Prostate gland (tissue), 2 donors: ENCODE data around the gene SLC44A3.

Experiments used
- POLR2A ChIP-seq: fragments of 450-650 bp; IDR thresholded peaks from one replicate; pipeline ENCODE4 v1.6.1; 2016; ENCODE audit warnings: antibody characterized with exemption, mild to moderate bottlenecking
- TF ChIP-seq, protein P1 (sequence below), 4 experiments: fragments of 200-600 bp in 2 of 4; fragments of 450-650 bp in 2 of 4; sonication (generic) in 2 of 4; IDR thresholded peaks; 1 replicate in 3 of 4; 2 replicates in 1 of 4; pipeline ENCODE4 v1.5.1; 2016 to 2019; ENCODE audit warnings: antibody characterized with exemption in 4 of 4, mild to moderate bottlenecking in 2 of 4, moderate library complexity in 2 of 4

DNA sequence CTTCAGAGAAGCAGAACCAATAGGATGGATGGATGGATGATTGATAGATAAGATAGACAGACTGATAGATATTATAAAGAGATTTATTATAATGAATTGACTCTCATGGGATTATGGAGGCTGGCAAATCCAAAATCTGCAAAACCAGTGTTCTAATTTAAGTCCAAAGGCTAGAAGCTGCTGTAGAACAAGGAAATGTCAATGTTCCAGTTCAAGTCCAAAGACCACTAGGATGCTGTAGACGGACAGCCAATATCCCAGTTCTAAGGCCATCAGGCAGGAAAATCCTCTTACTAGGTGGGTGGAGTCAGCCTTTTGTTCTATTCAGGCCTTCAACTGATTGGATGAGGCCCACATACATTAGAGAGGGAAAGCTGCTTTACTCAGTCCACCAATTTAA is 4.1 kb upstream of the SLC44A3 start:
- TF ChIP-seq, protein P1, sequence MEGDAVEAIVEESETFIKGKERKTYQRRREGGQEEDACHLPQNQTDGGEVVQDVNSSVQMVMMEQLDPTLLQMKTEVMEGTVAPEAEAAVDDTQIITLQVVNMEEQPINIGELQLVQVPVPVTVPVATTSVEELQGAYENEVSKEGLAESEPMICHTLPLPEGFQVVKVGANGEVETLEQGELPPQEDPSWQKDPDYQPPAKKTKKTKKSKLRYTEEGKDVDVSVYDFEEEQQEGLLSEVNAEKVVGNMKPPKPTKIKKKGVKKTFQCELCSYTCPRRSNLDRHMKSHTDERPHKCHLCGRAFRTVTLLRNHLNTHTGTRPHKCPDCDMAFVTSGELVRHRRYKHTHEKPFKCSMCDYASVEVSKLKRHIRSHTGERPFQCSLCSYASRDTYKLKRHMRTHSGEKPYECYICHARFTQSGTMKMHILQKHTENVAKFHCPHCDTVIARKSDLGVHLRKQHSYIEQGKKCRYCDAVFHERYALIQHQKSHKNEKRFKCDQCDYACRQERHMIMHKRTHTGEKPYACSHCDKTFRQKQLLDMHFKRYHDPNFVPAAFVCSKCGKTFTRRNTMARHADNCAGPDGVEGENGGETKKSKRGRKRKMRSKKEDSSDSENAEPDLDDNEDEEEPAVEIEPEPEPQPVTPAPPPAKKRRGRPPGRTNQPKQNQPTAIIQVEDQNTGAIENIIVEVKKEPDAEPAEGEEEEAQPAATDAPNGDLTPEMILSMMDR (IDR thresholded peaks at IDR 0.05), result no peak
- no peak for TF ChIP-seq POLR2A
